ENCODE data around the gene SELENOS. TPM values are rescaled to one million over a fixed set of nuclear protein-coding genes. Genes with fewer than 3 reads are reported as not detected.
A peak's percentile ranks its signal among the peaks of the same experiment; 100 is the strongest.

SELENOS gene, protein sequence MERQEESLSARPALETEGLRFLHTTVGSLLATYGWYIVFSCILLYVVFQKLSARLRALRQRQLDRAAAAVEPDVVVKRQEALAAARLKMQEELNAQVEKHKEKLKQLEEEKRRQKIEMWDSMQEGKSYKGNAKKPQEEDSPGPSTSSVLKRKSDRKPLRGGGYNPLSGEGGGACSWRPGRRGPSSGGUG
- polyA plus RNA-seq = 10 to 100 TPM; 50.4 to 74.4 TPM

DNA sequence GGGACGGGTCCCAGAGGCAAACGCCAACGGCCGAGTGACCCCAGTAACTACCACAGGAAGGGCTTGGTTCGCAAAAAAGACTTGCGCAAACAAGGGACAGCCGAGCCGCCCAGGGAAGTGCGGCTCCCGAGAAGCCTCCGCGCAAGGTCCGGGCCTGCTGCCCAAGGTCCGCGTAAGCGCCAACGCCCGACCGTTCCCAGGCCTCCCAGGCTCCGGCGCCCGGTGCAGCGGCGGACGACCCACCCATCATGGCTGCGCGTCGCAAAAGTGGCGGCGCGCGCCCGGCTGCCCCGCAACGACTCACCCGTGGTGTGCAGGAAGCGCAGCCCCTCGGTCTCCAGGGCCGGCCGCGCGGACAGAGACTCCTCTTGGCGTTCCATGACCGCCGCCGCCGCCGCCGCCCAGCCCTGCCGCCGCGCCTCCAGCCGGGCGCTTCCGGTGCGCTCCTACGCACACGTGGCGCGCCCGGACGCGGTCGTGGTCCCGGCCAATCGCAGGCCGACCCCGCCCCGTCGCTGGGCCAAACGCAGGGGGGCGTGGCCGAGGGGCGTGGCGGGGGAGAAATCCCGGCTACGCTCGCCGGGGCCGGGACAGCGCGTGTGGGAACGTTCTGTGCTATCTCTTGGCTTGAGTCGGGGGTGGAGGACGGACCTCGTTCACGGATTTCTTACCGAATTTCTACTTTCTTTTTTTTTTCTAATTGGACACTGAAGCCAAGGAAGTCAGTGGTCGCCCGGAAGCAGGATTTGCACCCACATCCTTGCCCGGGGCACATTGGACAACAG lies at the start of gene SELENOS:
Gene SELENOS (minus strand): TSS at position 448 of the 785 bp plus-strand sequence. CDS start 68 bp downstream, at position 380.
- H3K27ac ChIP-seq (ENCODE audit: low read depth in 2 of 2, low read length in 1 of 2) = peak within 1 kb of the TSS; percentile 93 to 95
- H3K36me3 ChIP-seq (ENCODE audit: control insufficient read depth in 2 of 2, insufficient read depth in 2 of 2, low read length in 1 of 2) = peaks cover 13 to 21% of the 10 kb centered on the region in 2 donors
- H3K27me3 ChIP-seq (ENCODE audit: control insufficient read depth in 1 of 2, insufficient read depth in 2 of 2, low read length in 2 of 2) = no peaks in the 10 kb centered on the region
- WGBS, 2 donors = 0 to 1% methylated on average over 79 to 91 of the region's 91 CpGs
- H3K9me3 ChIP-seq (ENCODE audit: control insufficient read depth in 2 of 2, insufficient read depth in 1 of 2, low read depth in 1 of 2, low read length in 1 of 2) = no peaks in the 10 kb centered on the region
- peaks cover 0 to 8% of the 10 kb centered on the region in 2 donors for H3K4me1 ChIP-seq (ENCODE audit: control insufficient read depth in 2 of 2, insufficient read depth in 2 of 2, low read length in 1 of 2)
- peak within 1 kb of the TSS; percentile 86 to 97 for H3K4me3 ChIP-seq (ENCODE audit: low read depth in 1 of 2, low read length in 2 of 2)

DNA sequence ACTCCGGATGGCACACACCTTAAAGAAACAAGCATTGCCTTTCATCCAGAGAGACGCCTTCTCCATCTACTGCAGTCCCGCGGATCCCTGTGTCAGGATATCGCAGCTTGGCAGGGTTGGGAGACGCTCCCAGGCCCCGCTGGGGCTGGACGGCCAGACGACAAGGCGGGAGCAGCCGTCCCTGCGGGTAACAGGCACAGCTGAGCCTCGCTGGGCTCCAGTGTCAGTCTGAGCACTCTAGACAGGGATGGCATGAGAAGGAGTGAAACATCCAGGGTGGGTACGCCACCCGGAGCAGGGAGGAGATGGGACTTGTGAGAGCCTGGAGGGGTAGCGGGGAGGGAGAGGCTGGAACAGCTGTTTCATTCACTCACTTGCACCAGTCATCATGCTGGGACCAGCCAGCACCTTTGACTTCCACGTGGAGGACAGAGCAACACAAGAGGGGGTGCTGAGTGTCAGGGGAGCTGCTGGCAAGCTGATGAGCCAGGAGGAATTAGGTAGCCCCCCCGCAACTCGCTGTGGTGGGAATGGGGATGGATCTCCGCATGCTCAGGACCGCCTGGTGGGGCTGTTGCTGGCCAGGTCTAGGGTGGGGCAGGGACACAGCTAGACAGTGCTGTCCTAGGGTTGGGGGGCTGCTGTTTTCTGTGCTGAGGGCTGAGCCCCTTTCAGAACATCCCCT lies 49.3 kb upstream of the SELENOS start:
- no peaks in the 10 kb centered on the region for H3K9me3 ChIP-seq (ENCODE audit: control insufficient read depth in 2 of 2, insufficient read depth in 1 of 2, low read depth in 1 of 2, low read length in 1 of 2)
- WGBS, 2 donors = 83 to 85% methylated on average over 21 of the region's 21 CpGs
- H3K4me1 ChIP-seq (ENCODE audit: control insufficient read depth in 2 of 2, insufficient read depth in 2 of 2, low read length in 1 of 2) = no peaks in the 10 kb centered on the region
- H3K27me3 ChIP-seq (ENCODE audit: control insufficient read depth in 1 of 2, insufficient read depth in 2 of 2, low read length in 2 of 2) = no peaks in the 10 kb centered on the region
- H3K4me3 ChIP-seq (ENCODE audit: low read depth in 1 of 2, low read length in 2 of 2) = no peak overlapping the region
- no peak overlapping the region for H3K27ac ChIP-seq (ENCODE audit: low read depth in 2 of 2, low read length in 1 of 2)
- peaks cover 0 to 4% of the 10 kb centered on the region in 2 donors for H3K36me3 ChIP-seq (ENCODE audit: control insufficient read depth in 2 of 2, insufficient read depth in 2 of 2, low read length in 1 of 2)

GRCh38 chr15:101326026-101326315 lies 48.7 kb upstream of the SELENOS start:
- Histone ChIP-seq H3K27ac (ENCODE audit: low read depth in 2 of 2, low read length in 1 of 2) (no peak overlapping the region), H3K9me3 (ENCODE audit: control insufficient read depth in 2 of 2, insufficient read depth in 1 of 2, low read depth in 1 of 2, low read length in 1 of 2) (no peaks in the 10 kb centered on the region), H3K36me3 (ENCODE audit: control insufficient read depth in 2 of 2, insufficient read depth in 2 of 2, low read length in 1 of 2) (peaks cover 0 to 4% of the 10 kb centered on the region in 2 donors), H3K27me3 (ENCODE audit: control insufficient read depth in 1 of 2, insufficient read depth in 2 of 2, low read length in 2 of 2) (no peaks in the 10 kb centered on the region), H3K4me3 (ENCODE audit: low read depth in 1 of 2, low read length in 2 of 2) (no peak overlapping the region), H3K4me1 (ENCODE audit: control insufficient read depth in 2 of 2, insufficient read depth in 2 of 2, low read length in 1 of 2) (no peaks in the 10 kb centered on the region)
- 90 to 93% methylated on average over 8 of the region's 8 CpGs for WGBS, 2 donors

GRCh38 chr15:101325263-101326025 lies 48.2 kb upstream of the SELENOS start:
- WGBS, 2 donors = 92% methylated on average over 19 of the region's 19 CpGs
- Histone ChIP-seq H3K27ac (ENCODE audit: low read depth in 2 of 2, low read length in 1 of 2) (no peak overlapping the region), H3K9me3 (ENCODE audit: control insufficient read depth in 2 of 2, insufficient read depth in 1 of 2, low read depth in 1 of 2, low read length in 1 of 2) (no peaks in the 10 kb centered on the region), H3K4me3 (ENCODE audit: low read depth in 1 of 2, low read length in 2 of 2) (no peak overlapping the region), H3K27me3 (ENCODE audit: control insufficient read depth in 1 of 2, insufficient read depth in 2 of 2, low read length in 2 of 2) (no peaks in the 10 kb centered on the region), H3K4me1 (ENCODE audit: control insufficient read depth in 2 of 2, insufficient read depth in 2 of 2, low read length in 1 of 2) (no peaks in the 10 kb centered on the region), H3K36me3 (ENCODE audit: control insufficient read depth in 2 of 2, insufficient read depth in 2 of 2, low read length in 1 of 2) (peaks cover 0 to 4% of the 10 kb centered on the region in 2 donors)

DNA sequence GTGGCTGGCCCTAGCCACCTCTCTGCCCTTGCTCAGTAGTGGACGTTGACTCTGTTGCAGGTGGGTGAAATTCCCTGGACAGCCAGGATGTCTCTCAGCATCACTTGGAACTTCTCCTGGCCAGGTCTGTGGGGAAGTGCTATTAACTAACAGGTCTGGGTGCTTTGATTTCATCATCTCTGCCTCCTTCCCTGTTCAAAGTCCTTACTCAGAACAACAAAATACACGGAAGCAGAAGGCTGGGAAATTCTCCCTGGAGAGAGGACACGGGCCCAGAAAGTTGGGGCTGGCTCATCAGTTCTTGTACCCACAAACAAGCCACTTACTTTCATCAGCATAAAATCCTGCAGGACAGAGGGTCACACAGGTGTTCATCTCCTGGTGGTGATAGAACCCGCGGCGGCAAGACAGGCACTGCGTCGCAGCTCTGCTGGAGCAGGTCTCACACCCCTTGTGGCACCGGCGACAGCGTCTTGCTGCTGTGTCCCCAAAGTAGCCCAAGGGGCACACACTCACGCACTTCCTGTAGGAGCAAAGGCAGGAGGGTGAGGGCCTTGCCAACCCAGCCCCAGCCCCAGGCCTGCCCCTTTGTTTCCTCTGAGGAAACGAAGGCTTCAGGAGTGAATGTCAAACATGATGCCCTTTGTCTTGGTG lies 47.4 kb upstream of the SELENOS start:
- no peaks in the 10 kb centered on the region for H3K4me1 ChIP-seq (ENCODE audit: control insufficient read depth in 2 of 2, insufficient read depth in 2 of 2, low read length in 1 of 2)
- H3K27me3 ChIP-seq (ENCODE audit: control insufficient read depth in 1 of 2, insufficient read depth in 2 of 2, low read length in 2 of 2) = no peaks in the 10 kb centered on the region
- H3K9me3 ChIP-seq (ENCODE audit: control insufficient read depth in 2 of 2, insufficient read depth in 1 of 2, low read depth in 1 of 2, low read length in 1 of 2) = no peaks in the 10 kb centered on the region
- H3K4me3 ChIP-seq (ENCODE audit: low read depth in 1 of 2, low read length in 2 of 2) = no peak overlapping the region
- H3K27ac ChIP-seq (ENCODE audit: low read depth in 2 of 2, low read length in 1 of 2) = no peak overlapping the region
- H3K36me3 ChIP-seq (ENCODE audit: control insufficient read depth in 2 of 2, insufficient read depth in 2 of 2, low read length in 1 of 2) = peaks cover 0 to 4% of the 10 kb centered on the region in 2 donors
- 81 to 82% methylated on average over 13 of the region's 13 CpGs for WGBS, 2 donors

DNA sequence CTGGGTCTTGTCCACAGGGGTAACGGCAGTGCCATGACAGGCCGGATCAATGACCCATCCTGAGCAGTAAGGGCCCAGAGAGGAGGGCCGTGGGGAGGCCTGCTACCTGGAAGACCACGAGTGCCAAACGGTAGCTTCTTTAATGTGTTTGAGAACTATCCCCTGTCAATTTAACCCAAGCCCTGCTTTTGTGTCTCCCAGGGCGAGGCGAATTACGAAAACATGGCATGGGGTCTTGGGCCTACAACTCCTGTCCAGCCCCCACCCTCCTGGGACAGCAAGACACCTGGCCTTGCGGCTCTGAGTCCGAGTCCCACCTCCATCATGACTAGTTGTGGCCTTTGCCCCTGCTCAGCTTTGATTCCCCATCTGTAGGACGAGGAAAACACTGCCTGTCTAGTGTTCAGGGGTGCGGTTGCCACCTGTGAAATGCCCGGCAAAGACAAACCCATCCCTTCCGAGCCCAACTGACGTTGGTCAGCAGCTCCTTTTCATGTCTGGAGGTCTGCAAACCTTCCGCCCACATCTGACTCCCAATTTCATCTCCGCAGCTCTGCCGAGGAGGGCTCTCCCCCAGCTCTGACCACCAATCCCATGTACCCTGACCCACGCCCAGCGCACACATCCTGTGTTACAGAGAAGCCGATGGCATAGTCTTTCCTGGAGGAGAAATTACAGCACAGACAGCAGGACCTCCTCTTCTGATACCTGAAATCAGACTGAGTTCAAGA lies 46.7 kb upstream of the SELENOS start:
- WGBS, 2 donors = 88 to 91% methylated on average over 21 of the region's 21 CpGs
- Histone ChIP-seq H3K4me3 (ENCODE audit: low read depth in 1 of 2, low read length in 2 of 2) (no peak overlapping the region), H3K27me3 (ENCODE audit: control insufficient read depth in 1 of 2, insufficient read depth in 2 of 2, low read length in 2 of 2) (no peaks in the 10 kb centered on the region), H3K36me3 (ENCODE audit: control insufficient read depth in 2 of 2, insufficient read depth in 2 of 2, low read length in 1 of 2) (peaks cover 3 to 4% of the 10 kb centered on the region in 2 donors), H3K9me3 (ENCODE audit: control insufficient read depth in 2 of 2, insufficient read depth in 1 of 2, low read depth in 1 of 2, low read length in 1 of 2) (no peaks in the 10 kb centered on the region), H3K4me1 (ENCODE audit: control insufficient read depth in 2 of 2, insufficient read depth in 2 of 2, low read length in 1 of 2) (no peaks in the 10 kb centered on the region), H3K27ac (ENCODE audit: low read depth in 2 of 2, low read length in 1 of 2) (no peak overlapping the region)

- Histone ChIP-seq H3K4me1 (ENCODE audit: control insufficient read depth in 2 of 2, insufficient read depth in 2 of 2, low read length in 1 of 2) (peaks cover 3 to 6% of the 10 kb centered on the region in 2 donors), H3K27me3 (ENCODE audit: control insufficient read depth in 1 of 2, insufficient read depth in 2 of 2, low read length in 2 of 2) (no peaks in the 10 kb centered on the region)
Measured at GRCh38 chr15:101322854-101323477, 45.7 kb upstream of the SELENOS start.

GRCh38 chr15:101322016-101322695 lies 44.9 kb upstream of the SELENOS start:
- no peaks in the 10 kb centered on the region for H3K9me3 ChIP-seq (ENCODE audit: control insufficient read depth in 2 of 2, insufficient read depth in 1 of 2, low read depth in 1 of 2, low read length in 1 of 2)
- peaks cover 3 to 6% of the 10 kb centered on the region in 2 donors for H3K4me1 ChIP-seq (ENCODE audit: control insufficient read depth in 2 of 2, insufficient read depth in 2 of 2, low read length in 1 of 2)
- WGBS, 2 donors = 92 to 94% methylated on average over 21 of the region's 21 CpGs
- no peak overlapping the region for H3K27ac ChIP-seq (ENCODE audit: low read depth in 2 of 2, low read length in 1 of 2)
- no peak overlapping the region for H3K4me3 ChIP-seq (ENCODE audit: low read depth in 1 of 2, low read length in 2 of 2)
- H3K36me3 ChIP-seq (ENCODE audit: control insufficient read depth in 2 of 2, insufficient read depth in 2 of 2, low read length in 1 of 2) = peaks cover 3 to 4% of the 10 kb centered on the region in 2 donors
- H3K27me3 ChIP-seq (ENCODE audit: control insufficient read depth in 1 of 2, insufficient read depth in 2 of 2, low read length in 2 of 2) = no peaks in the 10 kb centered on the region

More at GRCh38 chr15:101322854-101323477, 45.7 kb upstream of the SELENOS start:
- no peaks in the 10 kb centered on the region for H3K9me3 ChIP-seq (ENCODE audit: control insufficient read depth in 2 of 2, insufficient read depth in 1 of 2, low read depth in 1 of 2, low read length in 1 of 2)
- H3K36me3 ChIP-seq (ENCODE audit: control insufficient read depth in 2 of 2, insufficient read depth in 2 of 2, low read length in 1 of 2) = peaks cover 3 to 4% of the 10 kb centered on the region in 2 donors
- 85 to 88% methylated on average over 17 of the region's 17 CpGs for WGBS, 2 donors
- no peak overlapping the region for H3K27ac ChIP-seq (ENCODE audit: low read depth in 2 of 2, low read length in 1 of 2)
- H3K4me3 ChIP-seq (ENCODE audit: low read depth in 1 of 2, low read length in 2 of 2) = no peak overlapping the region
